HG02981 (cell line): Measurements from ENCODE around the gene ULK1.
"Not testable (repeated sequence)": the region's sequence is repeated elsewhere in the genome, so short reads cannot be mapped to it uniquely, and the experiment has no call there.

Experiments
- ATAC-seq: cut with Tn5 transposase; IDR thresholded peaks from one replicate; pipeline ENCODE4 v1.9.1; 2021; ENCODE audit warnings: mild to moderate bottlenecking, moderate library complexity; ENCODE audit not compliant: unreplicated experiment

Gene ULK1

DNA sequence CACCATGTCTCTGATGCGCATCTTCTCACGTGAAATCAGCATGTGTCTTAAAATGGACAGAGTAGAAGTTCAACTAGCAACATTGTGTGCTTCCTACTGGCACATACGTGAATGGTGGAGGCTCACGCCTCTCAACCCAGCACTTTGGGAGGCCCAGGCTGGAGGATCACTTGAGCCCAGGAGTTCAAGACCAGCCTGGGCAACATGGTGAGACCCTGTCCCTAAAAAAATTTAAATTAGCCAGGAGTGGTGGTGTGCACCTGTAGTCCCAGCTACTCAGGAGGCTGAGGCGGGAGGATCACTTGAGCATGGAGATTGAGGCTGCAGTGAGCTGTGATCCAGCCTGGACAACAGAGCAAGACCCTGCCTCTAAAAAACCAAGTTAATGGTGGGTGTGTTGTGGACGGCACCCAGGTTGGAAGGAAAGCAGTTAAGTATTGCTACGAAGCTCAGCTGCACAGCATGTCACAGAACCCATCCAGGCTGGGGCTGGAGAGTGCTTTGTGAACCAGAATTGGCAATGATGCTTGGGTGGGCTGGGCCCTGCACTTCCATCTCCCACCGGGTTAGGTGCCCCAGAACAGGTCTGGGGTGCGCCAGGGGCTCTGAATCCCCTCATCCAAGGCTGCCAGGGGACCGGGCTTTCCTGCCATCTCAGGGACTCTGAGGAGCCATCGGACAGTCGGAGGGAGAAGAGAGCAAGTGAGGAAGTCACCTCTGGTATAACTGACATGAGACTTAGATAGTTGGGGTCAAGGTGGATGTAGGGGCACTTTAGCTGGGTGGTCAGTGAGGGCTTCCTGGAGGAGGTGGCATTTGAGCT lies 33.0 kb upstream of the ULK1 start:
- no peak for ATAC-seq

DNA sequence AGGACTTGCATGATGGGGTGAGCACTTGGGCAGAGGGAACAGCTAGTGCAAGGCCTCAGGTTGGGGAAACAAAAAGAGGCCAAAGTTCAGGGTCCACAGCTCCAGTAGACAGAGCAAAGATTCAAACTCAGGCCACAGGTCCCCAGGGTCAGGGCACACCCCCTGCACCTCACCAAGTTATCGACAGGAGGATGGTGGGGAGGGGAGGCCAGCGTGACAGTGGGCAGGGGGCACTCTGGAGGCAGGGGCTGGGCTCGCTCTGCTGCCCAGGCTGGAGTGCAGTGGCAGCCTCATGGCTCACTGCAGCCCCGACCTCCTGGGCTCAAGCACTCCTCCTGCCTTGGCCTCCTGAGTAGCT lies 32.4 kb upstream of the ULK1 start:
- no peak for ATAC-seq

DNA sequence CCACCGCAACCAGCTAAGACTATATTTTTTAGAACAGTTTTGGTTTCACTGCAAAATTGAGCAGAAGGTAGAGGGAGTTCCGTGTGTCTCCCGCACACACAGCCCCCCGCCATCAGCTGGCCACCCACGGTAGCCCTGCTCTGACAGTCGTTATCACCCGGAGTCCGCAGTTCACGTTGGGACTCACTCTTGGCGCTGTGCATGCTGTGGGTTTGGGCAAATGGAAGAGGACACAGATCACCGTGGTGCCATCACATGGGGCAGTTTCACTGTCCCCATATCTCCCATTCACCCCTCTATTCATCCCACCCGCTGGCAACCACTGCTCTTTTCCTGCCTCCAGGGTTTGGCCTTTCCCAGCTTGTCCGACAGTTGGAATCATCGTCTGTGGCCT lies 31.8 kb upstream of the ULK1 start:
- ATAC-seq = no peak

DNA sequence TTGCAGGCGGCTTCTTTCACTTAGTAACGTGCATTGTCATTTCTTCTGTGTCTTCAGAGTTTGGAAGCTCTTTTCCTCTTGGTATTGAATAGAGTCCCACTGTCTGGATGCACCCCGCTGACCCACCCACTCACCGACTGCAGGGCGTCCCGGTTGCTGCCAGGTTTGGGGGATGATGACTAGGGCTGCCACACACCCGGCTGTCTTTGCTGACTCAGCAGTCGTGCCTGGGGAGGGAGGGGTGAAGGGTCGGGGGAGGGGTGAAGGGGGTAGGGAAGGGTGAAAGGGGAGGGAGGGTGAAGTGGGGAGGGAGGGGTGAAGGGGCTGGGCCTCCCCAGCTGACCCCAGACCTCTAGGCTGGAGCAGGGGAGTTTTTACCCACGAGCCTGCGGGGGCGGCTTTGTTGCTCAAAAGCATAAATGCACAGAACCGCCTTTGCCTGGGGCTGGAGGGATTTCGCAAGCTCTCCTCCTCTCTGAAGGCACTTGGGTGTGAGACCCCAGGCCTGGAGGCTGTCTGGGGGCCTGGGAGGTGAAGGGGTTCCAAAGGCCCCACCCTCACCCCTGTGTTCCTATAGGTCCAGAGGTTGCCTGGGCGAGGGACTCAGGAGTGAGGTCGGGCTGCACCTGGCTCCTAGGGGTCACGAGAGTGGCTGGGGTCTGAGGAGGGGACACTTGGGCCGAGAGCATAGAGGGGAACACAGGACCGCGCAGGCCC lies 31.3 kb upstream of the ULK1 start:
- ATAC-seq = no peak

DNA sequence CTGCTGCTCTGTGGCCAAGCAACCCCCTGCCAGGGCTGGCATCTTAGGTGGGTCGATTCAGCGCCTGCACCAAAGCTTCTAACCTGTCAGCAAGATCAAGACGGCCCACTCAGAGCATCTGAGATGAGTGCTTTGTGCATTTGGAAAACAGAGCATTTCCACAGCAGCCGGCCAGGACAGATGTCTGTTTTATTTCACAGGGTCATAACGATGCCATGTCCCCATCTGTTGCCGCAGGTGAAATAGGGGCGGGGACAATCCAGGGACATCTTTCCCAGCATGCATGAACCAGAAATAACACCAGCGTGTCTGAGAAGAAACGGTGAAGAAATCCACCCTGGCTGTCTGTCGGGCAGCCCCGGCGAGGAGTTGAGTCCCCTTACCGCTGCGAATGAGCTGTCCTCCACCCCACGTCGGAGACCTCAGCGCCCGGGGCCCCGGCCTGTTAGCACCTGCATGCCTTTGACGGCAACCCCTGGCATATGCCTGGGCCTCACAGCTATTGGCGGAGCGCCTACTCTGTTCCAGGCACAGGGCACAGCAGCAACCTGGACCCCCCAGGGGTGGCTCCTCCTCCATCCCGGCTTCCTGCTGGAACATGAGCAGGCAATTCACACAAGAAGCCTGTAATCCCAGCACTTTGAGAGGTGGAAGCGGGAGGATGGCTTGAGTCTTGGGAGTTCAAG lies 30.6 kb upstream of the ULK1 start:
- ATAC-seq = no peak

DNA sequence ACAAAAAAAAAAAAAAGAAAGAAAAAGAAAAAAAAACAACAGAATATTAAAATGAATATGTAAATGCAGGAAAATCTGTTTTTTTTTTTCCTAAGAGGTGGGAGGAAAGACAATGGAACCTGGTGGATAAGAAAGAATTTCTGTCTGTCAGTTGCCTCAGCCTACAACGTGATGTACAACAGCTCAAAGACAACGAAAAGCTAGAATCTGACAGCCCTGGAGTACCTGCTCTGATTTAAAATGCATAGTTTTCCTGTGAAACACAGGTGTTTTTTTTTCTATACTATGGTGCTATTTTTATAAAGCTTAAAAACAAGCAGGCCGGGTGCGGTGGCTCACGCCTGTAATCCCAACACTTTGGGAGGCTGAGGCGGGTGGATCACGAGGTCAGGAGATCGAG lies 30.0 kb upstream of the ULK1 start:
- ATAC-seq = no peak

DNA sequence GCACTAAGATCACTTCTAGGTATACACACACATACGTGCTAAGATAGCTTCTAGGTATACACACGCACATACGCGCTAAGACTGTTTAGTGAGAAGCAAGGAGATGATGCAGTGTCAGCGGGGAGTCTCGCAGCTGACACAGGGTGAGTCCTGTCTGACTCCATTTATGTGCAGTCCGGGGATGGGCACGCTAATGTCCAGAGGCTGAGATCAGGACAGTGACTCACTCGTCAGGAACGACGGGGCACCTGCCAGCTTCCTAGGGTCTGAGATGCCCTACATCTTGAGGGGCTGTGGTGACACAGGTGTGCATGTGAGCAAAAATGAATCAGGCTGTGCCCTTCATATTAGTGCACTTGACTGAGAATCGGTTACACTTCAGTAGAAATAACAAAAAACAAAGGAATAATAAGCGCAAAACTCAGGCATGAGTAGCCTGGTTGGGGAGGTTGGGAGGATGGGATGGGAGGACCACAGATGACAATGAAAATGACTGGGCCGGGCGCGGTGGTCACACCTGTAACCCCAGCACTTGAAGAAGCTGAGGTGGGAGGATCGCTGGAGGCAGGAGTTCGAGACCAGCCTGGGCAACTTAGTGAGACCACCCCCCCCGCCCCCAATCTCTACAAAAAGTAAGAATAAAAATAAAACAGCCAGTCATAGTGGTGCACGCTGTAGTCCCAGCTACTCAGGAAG lies 29.1 kb upstream of the ULK1 start:
- no peak for ATAC-seq

DNA sequence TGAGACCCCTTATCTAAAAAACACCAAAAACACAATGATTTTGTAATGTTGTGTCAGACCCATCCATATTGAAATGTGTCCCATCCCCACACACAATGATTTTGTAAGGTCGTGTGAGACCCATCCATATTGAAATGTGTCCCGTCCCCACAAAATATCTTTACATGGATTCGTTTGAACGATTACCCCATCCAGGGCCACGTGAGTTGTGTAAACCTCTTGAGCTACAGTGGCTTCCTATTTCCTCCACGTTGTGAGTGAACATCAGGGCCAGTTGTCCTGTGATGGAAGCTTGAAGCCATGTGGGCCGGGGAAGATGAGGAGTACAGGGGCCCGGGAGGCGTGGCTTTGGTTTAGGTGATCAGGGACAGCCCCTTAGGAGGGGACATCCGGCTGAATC lies 27.0 kb upstream of the ULK1 start:
- ATAC-seq = no peak

DNA sequence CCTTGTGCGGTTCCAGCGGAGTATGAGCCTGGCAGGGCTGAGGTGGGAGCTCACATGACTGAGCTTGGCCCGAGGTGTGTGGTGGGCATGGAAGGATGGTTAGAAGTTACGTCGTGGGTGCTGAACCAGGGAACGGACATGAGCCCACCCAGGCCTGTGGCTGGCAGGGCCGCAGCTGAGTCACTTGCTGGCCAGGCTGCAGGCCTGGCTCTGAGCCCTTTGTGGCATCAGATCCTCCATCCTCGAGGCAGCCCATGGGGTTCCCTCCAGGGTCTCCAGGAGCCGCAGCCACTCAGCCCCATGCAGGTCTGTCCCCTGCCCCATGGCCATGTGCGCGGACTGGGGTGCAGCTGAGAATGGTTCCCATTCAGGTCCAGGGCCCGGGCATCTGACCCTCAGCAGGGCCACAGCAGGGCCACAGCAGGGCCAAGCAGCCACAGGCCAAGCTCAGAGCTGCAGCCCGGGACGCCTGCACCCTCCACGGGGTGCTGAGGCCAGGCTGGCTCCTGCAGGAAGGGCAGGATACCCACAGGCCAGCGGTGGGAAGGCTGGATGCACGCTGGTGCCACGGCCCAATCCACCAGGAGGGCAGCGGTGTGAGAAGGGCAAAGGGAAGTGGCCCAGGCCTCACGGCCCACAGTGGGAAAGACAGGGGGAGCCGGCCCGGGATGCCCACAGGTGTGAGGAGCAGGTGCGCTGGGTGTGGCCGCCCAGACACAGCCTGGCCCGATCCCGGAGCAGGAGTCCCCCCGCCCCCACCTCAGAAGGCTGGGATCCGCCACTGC lies 26.3 kb upstream of the ULK1 start:
- no peak for ATAC-seq

DNA sequence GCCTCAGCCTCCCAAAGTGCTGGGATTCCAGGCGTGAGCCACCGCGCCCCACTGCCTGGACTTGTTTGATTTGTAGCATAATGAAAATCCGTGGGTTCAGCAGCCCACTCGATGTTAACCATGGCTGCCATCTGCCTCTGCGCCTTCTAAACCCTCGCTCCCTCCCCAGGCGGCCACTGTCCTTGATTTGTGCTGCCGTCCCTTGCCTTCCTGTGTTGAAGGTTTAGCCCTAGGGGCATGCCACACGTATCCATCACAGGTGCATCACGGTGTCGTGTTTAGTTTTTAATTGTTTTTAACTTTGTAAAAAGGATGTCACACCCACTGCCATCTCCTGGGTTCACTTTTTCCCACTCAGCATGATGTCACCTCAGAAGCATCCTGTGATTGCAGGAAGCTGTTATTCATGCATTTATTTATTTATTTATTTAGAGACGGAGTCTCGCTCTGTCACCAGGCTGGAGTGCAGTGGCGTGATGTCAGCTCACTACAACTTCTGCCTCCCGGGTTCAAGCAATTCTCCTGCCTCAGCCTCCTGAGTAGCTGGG lies 24.5 kb upstream of the ULK1 start:
- ATAC-seq = no peak

DNA sequence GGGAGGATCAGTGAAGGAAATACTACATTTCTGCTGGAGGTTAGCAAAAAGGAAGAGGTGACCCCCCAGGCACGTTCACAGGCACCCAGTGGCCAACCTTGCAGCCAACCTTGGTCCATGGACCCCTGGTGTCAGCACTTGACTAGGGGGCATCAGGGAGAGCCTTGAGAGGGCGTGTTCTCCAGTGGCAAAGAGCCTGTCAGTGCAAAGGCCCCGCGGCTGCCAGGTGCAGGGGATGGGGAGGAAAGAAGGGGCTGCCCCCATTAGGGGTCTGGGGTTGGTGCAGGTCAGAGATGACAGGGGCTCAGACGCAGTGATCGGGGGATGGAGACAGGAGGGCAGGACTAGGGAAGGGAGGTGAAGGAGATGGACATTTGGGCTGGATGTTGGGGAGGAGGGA lies 22.7 kb upstream of the ULK1 start:
- no peak for ATAC-seq

DNA sequence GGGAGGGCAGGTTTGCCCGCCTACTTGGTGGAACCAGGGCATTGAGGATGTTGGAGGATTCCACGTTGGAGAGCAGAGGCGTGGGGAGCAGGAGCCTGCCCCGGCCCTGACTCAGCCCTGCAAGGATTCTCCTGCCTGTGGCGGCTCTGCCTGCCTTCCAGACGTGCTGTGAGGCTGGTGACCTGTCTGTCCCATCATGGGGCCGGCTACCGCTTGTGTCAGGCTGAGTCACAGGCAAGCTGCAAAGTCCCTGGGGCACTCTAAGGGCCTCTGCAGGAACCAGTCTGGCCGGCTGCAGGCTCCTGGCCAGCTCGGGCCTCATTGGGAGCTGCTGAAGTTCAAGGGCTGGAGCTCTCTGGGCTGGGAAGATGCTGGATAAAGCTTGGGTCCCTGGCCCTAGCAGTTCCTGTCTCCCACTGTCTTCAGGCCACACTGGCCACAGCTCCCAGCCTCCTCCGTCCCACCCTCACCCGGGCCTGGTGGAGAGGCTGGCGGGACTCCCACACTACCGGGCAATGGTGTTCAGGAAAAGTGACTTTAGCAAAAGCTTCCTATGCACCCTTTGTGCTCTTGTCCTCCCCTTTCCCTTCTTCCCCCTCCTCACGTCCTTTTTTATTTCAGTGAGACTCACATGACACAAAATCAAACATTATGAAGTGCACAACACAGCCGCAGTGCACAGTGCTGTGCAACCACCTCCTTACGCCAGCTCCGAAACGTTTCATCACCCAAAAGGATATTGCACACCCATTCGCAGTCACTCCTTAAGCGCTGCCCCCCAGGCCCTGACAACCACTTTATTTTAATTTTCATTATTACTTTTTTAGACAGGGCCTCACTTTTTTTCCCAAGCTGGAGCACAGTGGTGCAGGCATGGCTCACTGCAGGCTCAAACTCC lies 22.0 kb upstream of the ULK1 start:
- no peak for ATAC-seq

DNA sequence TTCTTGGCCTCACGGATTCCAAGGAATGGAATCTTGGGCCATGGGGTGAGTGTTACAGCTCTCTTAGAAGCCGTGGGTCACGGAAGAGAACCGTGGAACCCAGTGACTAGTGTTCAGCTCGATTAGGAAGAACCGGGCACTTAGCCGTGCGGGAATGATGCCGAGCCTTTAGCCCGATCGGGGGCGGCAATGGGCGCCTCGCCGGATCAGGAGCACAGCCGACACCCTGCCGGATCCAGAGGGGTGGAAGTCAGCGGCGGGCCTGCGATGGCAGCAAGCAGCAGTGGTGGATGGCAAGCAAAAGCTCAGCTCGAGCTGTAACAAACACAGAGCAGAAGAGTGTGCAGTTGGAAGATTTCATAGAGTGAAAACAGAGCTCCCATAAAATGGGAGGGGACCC lies 21.1 kb upstream of the ULK1 start:
- no peak for ATAC-seq

DNA sequence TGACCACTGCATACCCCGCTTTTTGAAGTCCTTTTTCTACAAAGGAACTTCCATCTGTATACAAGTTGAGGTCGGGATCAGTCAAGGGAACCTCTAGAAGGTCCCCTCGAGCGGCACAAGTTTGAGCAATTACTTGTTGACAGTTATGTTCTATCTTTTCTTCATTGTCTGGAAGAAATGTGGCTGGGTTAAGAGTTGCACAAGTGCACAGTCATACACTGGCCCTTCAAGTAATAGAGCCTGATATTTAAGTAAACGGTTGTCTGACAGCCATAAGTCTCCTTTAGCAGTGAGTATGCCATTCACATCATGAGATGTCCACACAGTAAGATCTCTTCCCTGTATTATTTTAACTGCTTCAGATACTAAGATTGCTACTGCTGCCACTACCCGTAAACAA lies 19.4 kb upstream of the ULK1 start:
- ATAC-seq = not testable (repeated sequence)

DNA sequence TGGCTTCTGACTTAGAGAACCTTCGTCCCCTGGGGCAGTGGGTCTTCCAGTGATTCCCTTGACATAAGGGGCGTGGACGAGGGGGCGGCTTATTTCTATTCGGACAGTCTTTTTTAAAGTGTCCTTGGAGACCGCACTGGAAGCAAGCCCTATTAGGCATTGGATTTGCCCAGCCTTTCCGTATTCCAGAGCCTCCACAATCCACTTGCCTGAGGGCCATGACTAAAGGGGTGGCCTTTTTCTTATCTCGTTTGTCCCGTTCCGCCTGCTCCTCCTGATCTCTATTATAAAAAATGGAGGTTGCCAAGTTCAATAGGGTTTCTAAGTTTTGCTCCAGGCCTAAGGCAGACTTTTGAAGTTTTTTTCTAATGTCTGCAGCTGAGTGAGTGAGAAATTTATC lies 17.2 kb upstream of the ULK1 start:
- not testable (repeated sequence) for ATAC-seq

DNA sequence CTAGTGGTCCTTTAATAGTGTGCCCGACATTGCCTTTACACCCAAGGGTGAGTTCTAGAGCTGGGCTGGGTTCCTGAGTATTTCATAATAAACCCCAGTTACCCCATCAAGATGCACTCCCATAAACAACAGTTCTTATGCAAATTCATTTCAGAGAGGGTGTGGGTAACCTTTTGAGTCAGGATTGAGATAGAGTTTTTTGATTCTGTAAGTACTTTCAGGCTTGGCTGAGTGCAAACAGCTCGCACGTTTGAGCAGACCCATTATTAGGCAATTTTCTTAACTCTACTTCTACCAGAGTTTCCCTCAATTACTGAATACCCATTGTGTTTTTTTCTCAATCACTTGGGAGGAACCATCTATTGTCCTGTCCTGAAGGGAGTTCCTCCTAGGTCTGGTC lies 16.0 kb upstream of the ULK1 start:
- ATAC-seq = not testable (repeated sequence)

DNA sequence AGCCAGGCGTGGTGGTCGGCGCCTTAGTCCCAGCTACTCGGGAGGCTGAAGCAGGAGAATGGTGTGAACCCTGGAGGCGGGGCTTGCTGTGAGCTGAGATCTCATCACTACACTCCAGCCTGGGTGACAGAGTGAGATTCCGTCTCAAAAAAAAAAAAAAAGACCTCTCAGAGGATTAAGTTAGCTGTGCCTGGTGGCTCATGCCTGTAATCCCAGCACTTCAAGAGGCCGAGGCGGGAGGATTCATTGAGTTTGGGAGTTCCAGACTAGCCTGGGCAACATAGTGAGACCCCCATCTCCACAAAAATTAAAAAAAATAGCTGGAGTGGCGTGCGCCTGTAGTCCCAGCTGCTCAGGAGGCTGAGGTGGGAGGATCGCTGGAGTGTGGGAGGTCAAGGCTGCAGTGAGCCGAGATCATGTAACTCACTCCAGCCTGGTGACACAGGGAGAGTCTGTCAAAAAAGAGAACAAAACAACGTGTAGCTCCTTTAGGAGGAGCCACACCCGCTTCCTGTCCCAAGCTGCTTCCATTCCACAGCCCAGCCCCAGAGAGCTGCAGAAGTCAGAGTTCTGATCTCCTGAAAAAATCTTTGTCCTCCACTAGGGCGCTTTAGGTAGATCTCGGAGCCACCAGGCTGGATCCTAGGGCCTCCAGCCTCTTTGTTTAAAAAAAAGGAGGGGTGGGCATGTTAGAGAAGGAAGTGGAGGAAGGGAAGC lies 11.5 kb upstream of the ULK1 start:
- no peak for ATAC-seq

DNA sequence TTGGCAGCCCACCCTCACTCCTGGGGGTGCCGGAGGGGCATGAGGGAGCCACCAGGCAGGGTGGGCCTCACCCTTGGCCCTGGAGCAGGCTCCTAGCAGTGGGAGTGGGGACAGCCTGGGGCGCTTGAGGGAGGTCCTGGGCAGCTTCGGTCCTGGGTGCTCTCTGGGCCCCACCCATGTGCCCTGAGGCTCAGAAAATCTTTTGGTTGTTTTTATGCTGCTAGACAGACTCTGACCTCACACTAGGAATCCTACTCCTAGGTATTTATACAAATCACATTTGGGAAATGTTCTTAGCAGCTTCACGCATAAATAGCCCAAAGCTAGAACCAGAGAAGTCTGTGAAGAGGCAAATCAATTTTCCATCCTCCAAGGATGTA lies 10.9 kb upstream of the ULK1 start:
- ATAC-seq = no peak

DNA sequence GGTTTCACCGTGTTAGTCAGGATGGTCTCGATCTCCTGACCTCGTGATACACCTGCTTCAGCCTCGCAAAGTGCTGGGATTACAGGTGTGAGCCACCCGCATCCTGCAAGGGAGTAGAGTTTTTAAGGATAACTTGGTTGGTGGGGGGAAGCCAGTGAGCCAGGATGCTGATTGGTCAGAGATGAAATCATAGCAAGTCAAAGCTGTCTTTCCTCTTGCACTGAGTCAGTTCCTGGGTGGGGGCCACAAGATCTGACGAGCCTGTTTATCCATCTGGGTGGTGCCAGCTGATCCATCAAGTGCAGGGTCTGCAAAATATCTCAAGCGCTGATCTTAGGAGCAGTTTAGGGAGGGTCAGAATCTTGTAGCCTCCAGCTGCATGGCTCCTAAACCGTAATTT lies 9.3 kb upstream of the ULK1 start:
- not testable (repeated sequence) for ATAC-seq
